ENCODE measurements around the gene CAMK2B. TPM values are rescaled to one million over a fixed set of nuclear protein-coding genes. Genes with fewer than 3 reads are reported as not detected.

CAMK2B gene
- total and polyA plus RNA-seq, 4 experiments from 2014 or later, result not detected

GRCh38 chr7:44318332-44318731 is 7.1 kb downstream of the CAMK2B start:
- DNase-seq, result no peak
- CTCF ChIA-PET (ENCODE audit: partially characterized antibody), result no interaction called here
- H3K4me3 Mint-ChIP-seq, result no peak overlapping the region
- peaks cover 4 to 10% of the 10 kb centered on the region in 2 donors for H3K27me3 Mint-ChIP-seq
- H3K4me1 ChIP-seq (ENCODE audit: insufficient read depth, low read length), result no peaks in the 10 kb centered on the region
- peaks cover 0 to 3% (median 0%) of the 10 kb centered on the region in 8 donors for H3K9me3 Mint-ChIP-seq
- H3K4me3 ChIP-seq (ENCODE audit: low read length in 2 of 2), result no peak overlapping the region
- no peaks in the 10 kb centered on the region for H3K27me3 ChIP-seq (ENCODE audit: insufficient read depth, low read length)
- POLR2A ChIA-PET (ENCODE audit: partially characterized antibody), result no interaction called here
- no peaks in the 10 kb centered on the region for H3K9me3 ChIP-seq (ENCODE audit: control insufficient read depth in 1 of 2, low read length in 2 of 2)
- H3K4me1 Mint-ChIP-seq, result no peaks in the 10 kb centered on the region
- intact Hi-C loops (cut with micrococcal nuclease), result no loop called here
- no peaks in the 10 kb centered on the region for H3K36me3 ChIP-seq (ENCODE audit: insufficient read depth, low read length)
- H3K27ac ChIP-seq (ENCODE audit: low read depth, low read length), result no peak overlapping the region
- no peaks in the 10 kb centered on the region for H3K36me3 Mint-ChIP-seq
- H3K27ac Mint-ChIP-seq, result no peak overlapping the region

- no peak for DNase-seq
- no peaks in the 10 kb centered on the region for H3K4me1 Mint-ChIP-seq
- CTCF ChIA-PET (ENCODE audit: partially characterized antibody), result no interaction called here
- H3K9me3 ChIP-seq (ENCODE audit: control insufficient read depth in 1 of 2, low read length in 2 of 2), result no peaks in the 10 kb centered on the region
- no peaks in the 10 kb centered on the region for H3K4me1 ChIP-seq (ENCODE audit: insufficient read depth, low read length)
- no peaks in the 10 kb centered on the region for H3K27me3 ChIP-seq (ENCODE audit: insufficient read depth, low read length)
- POLR2A ChIA-PET (ENCODE audit: partially characterized antibody), result no interaction called here
- H3K27me3 Mint-ChIP-seq, result peaks cover 6 to 7% of the 10 kb centered on the region in 2 donors
- H3K9me3 Mint-ChIP-seq, result peaks cover 0 to 3% (median 0%) of the 10 kb centered on the region in 8 donors
- H3K27ac Mint-ChIP-seq, result no peak overlapping the region
- H3K4me3 ChIP-seq (ENCODE audit: low read length in 2 of 2), result no peak overlapping the region
- H3K27ac ChIP-seq (ENCODE audit: low read depth, low read length), result no peak overlapping the region
- H3K36me3 Mint-ChIP-seq, result no peaks in the 10 kb centered on the region
- no peaks in the 10 kb centered on the region for H3K36me3 ChIP-seq (ENCODE audit: insufficient read depth, low read length)
- H3K4me3 Mint-ChIP-seq, result no peak overlapping the region
- intact Hi-C loops (cut with micrococcal nuclease), result no loop called here
These were observed 10.0 kb downstream of the CAMK2B start for GRCh38 chr7:44315301-44315903.

GRCh38 chr7:44313621-44314031 is 11.8 kb downstream of the CAMK2B start:
- Histone ChIP-seq H3K4me1 (ENCODE audit: insufficient read depth, low read length) (peaks cover 4% of the 10 kb centered on the region), H3K9me3 (ENCODE audit: control insufficient read depth in 1 of 2, low read length in 2 of 2) (no peaks in the 10 kb centered on the region), H3K27ac (ENCODE audit: low read depth, low read length) (no peak overlapping the region), H3K36me3 (ENCODE audit: insufficient read depth, low read length) (no peaks in the 10 kb centered on the region), H3K27me3 (ENCODE audit: insufficient read depth, low read length) (peaks cover 7% of the 10 kb centered on the region), H3K4me3 (ENCODE audit: low read length in 2 of 2) (no peak overlapping the region)
- intact Hi-C loops (cut with micrococcal nuclease), result no loop called here
- DNase-seq, result no peak
- H3K36me3 Mint-ChIP-seq, result no peaks in the 10 kb centered on the region
- peaks cover 0 to 3% (median 1%) of the 10 kb centered on the region in 4 donors for H3K4me1 Mint-ChIP-seq
- H3K9me3 Mint-ChIP-seq, result peaks cover 0 to 3% (median 0%) of the 10 kb centered on the region in 8 donors
- H3K27me3 Mint-ChIP-seq, result peaks cover 10 to 11% of the 10 kb centered on the region in 2 donors
- ChIA-PET POLR2A (ENCODE audit: partially characterized antibody) (no interaction called here), CTCF (ENCODE audit: partially characterized antibody) (no interaction called here)
- peak overlapping the region in 1 of 7 donors; percentile 59 for H3K27ac Mint-ChIP-seq
- no peak overlapping the region for H3K4me3 Mint-ChIP-seq

- Mint-ChIP-seq H3K27ac (no peak overlapping the region), H3K4me3 (peak overlapping the region in 1 of 8 donors; percentile 35), H3K36me3 (no peaks in the 10 kb centered on the region), H3K4me1 (peaks cover 0 to 3% (median 1%) of the 10 kb centered on the region in 4 donors), H3K27me3 (peaks cover 10 to 11% of the 10 kb centered on the region in 2 donors), H3K9me3 (peaks cover 0 to 3% (median 0%) of the 10 kb centered on the region in 8 donors)
- DNase-seq, result no peak
- intact Hi-C loops (cut with micrococcal nuclease), result no loop called here
- ChIA-PET POLR2A (ENCODE audit: partially characterized antibody) (no interaction called here), CTCF (ENCODE audit: partially characterized antibody) (no interaction called here)
- peaks cover 7% of the 10 kb centered on the region for H3K27me3 ChIP-seq (ENCODE audit: insufficient read depth, low read length)
- H3K4me3 ChIP-seq (ENCODE audit: low read length in 2 of 2), result no peak overlapping the region
- peaks cover 4% of the 10 kb centered on the region for H3K4me1 ChIP-seq (ENCODE audit: insufficient read depth, low read length)
- no peak overlapping the region for H3K27ac ChIP-seq (ENCODE audit: low read depth, low read length)
- no peaks in the 10 kb centered on the region for H3K36me3 ChIP-seq (ENCODE audit: insufficient read depth, low read length)
- no peaks in the 10 kb centered on the region for H3K9me3 ChIP-seq (ENCODE audit: control insufficient read depth in 1 of 2, low read length in 2 of 2)
These were observed 12.4 kb downstream of the CAMK2B start for GRCh38 chr7:44313016-44313415.

GRCh38 chr7:44311561-44312495 is 13.6 kb downstream of the CAMK2B start:
- ChIA-PET CTCF (ENCODE audit: partially characterized antibody) (no interaction called here), POLR2A (ENCODE audit: partially characterized antibody) (no interaction called here)
- Histone ChIP-seq H3K27ac (ENCODE audit: low read depth, low read length) (no peak overlapping the region), H3K27me3 (ENCODE audit: insufficient read depth, low read length) (peaks cover 7% of the 10 kb centered on the region), H3K4me1 (ENCODE audit: insufficient read depth, low read length) (peaks cover 4% of the 10 kb centered on the region), H3K4me3 (ENCODE audit: low read length in 2 of 2) (no peak overlapping the region), H3K36me3 (ENCODE audit: insufficient read depth, low read length) (no peaks in the 10 kb centered on the region), H3K9me3 (ENCODE audit: control insufficient read depth in 1 of 2, low read length in 2 of 2) (no peaks in the 10 kb centered on the region)
- Mint-ChIP-seq H3K4me1 (peaks cover 0 to 3% (median 1%) of the 10 kb centered on the region in 4 donors), H3K27ac (peak overlapping the region in 1 of 7 donors; percentile 12), H3K9me3 (peaks cover 0 to 3% (median under 1%) of the 10 kb centered on the region in 8 donors), H3K4me3 (peak overlapping the region in 1 of 8 donors; percentile 31), H3K36me3 (no peaks in the 10 kb centered on the region), H3K27me3 (peaks cover 8 to 11% of the 10 kb centered on the region in 2 donors)
- intact Hi-C loops (cut with micrococcal nuclease), result no loop called here
- no peak for DNase-seq

- Histone ChIP-seq H3K9me3 (ENCODE audit: control insufficient read depth in 1 of 2, low read length in 2 of 2) (no peaks in the 10 kb centered on the region), H3K4me1 (ENCODE audit: insufficient read depth, low read length) (peaks cover 4% of the 10 kb centered on the region), H3K27ac (ENCODE audit: low read depth, low read length) (no peak overlapping the region), H3K36me3 (ENCODE audit: insufficient read depth, low read length) (no peaks in the 10 kb centered on the region), H3K27me3 (ENCODE audit: insufficient read depth, low read length) (peaks cover 7% of the 10 kb centered on the region), H3K4me3 (ENCODE audit: low read length in 2 of 2) (no peak overlapping the region)
- Mint-ChIP-seq H3K4me1 (peaks cover 0 to 5% (median 3%) of the 10 kb centered on the region in 4 donors), H3K27me3 (peaks cover 8 to 11% of the 10 kb centered on the region in 2 donors), H3K27ac (no peak overlapping the region), H3K36me3 (no peaks in the 10 kb centered on the region), H3K9me3 (peaks cover 0 to 3% (median under 1%) of the 10 kb centered on the region in 8 donors), H3K4me3 (peak overlapping the region in 6 of 8 donors; percentile 8 to 60 (median 41))
- DNase-seq, result peak in 1 of 5 donors; percentile 13
- ChIA-PET POLR2A (ENCODE audit: partially characterized antibody) (no interaction called here), CTCF (ENCODE audit: partially characterized antibody) (no interaction called here)
- intact Hi-C loops (cut with micrococcal nuclease), result no loop called here
These were observed 15.1 kb downstream of the CAMK2B start for GRCh38 chr7:44310221-44310848.

Measured in CD4-positive, alpha-beta memory T cell (primary cell).